MG63 (cell line): Measurements from ENCODE around the gene PRAMEF2. TPM values are rescaled to one million over a fixed set of nuclear protein-coding genes. Genes with fewer than 3 reads are reported as not detected.
"Not testable (repeated sequence)": the region's sequence is repeated elsewhere in the genome, so short reads cannot be mapped to it uniquely, and the experiment has no call there.

Source experiments
- DNase-seq: peaks from one replicate; pipeline ENCODE4 v3.0.0-alpha.2; 2020
- H3K27me3 ChIP-seq: fragments of 250-450 bp; sonication (Bioruptor Pico); 2 replicates; pipeline ENCODE4 v1.5.1; 2020; ENCODE audit warnings: mild to moderate bottlenecking, moderate library complexity
- H3K36me3 ChIP-seq: fragments of 250-450 bp; sonication (Bioruptor Pico); 2 replicates; pipeline ENCODE4 v1.5.1; 2020; ENCODE audit warnings: mild to moderate bottlenecking, moderate library complexity
- H3K4me3 ChIP-seq: fragments of 250-450 bp; sonication (Bioruptor Pico); 2 replicates; pipeline ENCODE4 v1.5.1; 2020; ENCODE audit warnings: mild to moderate bottlenecking, moderate library complexity
- H3K9me3 ChIP-seq: fragments of 250-450 bp; sonication (Bioruptor Pico); 2 replicates; pipeline ENCODE4 v1.5.1; 2020; ENCODE audit warnings: mild to moderate bottlenecking, moderate library complexity
- total RNA-seq: library from RNA; depleted of rRNA; stranded (reverse); fragments of >200 nt; shearing (Covaris generic); gene quantifications from 2 replicates; pipeline ENCODE4 v1.2.3, GENCODE V29; 2014; ENCODE audit warnings: low replicate concordance; rRNA removed

PRAMEF2 gene, protein sequence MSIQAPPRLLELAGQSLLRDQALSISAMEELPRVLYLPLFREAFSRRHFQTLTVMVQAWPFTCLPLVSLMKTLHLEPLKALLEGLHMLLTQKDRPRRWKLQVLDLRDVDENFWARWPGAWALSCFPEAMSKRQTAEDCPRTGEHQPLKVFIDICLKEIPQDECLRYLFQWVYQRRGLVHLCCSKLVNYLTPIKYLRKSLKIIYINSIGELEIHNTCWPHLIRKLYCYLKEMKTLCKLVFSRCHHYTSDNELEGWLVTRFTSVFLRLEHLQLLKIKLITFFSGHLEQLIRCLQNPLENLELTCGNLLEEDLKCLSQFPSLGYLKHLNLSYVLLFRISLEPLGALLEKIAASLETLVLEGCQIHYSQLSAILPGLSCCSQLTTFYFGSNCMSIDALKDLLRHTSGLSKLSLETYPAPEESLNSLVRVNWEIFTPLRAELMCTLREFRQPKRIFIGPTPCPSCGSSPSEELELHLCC
- not detected in 2 replicates for total RNA-seq

DNA sequence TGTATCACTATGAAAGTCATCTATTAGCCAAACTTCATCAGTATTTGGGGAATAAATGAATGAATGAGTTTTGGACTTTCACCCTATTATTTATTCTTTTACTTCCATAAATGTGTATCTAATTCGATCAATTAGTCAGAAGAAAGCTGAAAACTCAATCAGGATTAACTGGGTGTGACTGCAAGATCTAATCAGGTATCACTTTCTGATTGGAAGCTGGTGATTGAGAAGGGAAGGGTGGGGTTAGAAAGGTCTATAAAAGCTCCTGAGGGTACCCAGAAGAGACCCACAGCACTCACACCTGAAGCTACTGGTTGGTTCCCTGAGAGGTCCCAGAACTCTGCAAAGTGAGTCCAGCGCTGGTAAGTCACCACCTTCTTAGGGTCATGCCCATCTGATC, at the start of gene PRAMEF2:
Gene PRAMEF2 (plus strand): TSS at position 301 of the 400 bp plus-strand sequence. CDS start 1,924 bp downstream, outside the sequence.
- not testable (repeated sequence) for H3K36me3 ChIP-seq, H3K27me3 ChIP-seq, H3K4me3 ChIP-seq, H3K9me3 ChIP-seq, DNase-seq

- H3K9me3 ChIP-seq: peaks cover 1% of the 10 kb centered on the region; the same call in 1 of the 2 replicates
- no peak overlapping the region for H3K4me3 ChIP-seq
- H3K27me3 ChIP-seq: no peaks in the 10 kb centered on the region; the same call in 1 of the 2 replicates
- no peak for DNase-seq
- no peaks in the 10 kb centered on the region for H3K36me3 ChIP-seq
Observed at GRCh38 chr1:12809933-12810332, 47.0 kb upstream of the PRAMEF2 start.

- no peak overlapping the region for H3K4me3 ChIP-seq
- peak; percentile 55 for DNase-seq
- no peaks in the 10 kb centered on the region for H3K9me3 ChIP-seq
- H3K36me3 ChIP-seq: no peaks in the 10 kb centered on the region
- H3K27me3 ChIP-seq: no peaks in the 10 kb centered on the region; the same call in 1 of the 2 replicates
Observed at GRCh38 chr1:12810691-12811408, 46.0 kb upstream of the PRAMEF2 start.

DNA sequence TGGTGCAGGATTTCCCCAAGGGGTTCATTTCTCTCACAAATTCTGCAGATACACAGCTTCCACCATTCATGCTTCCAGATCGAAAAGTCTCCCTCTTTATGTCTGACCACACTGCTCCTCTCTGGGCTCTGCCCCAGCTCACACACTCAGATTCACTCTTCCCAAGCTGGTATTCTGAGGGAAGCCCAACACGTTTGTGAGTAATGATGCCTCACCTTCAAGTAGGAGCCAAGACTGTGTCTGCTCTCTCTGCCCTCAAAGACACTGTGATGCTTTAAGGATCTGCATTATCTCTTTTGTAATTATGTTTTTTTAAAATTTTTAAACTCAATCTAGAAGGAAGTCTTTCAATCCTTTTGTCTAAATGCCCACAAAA, 45.5 kb upstream of the PRAMEF2 start:
- H3K9me3 ChIP-seq: no peaks in the 10 kb centered on the region
- no peaks in the 10 kb centered on the region for H3K36me3 ChIP-seq
- H3K4me3 ChIP-seq: no peak overlapping the region
- no peaks in the 10 kb centered on the region; the same call in 1 of the 2 replicates for H3K27me3 ChIP-seq
- DNase-seq: peak; percentile 64

GRCh38 chr1:12819061-12819460, 37.8 kb upstream of the PRAMEF2 start:
- DNase-seq, H3K27me3 ChIP-seq: not testable (repeated sequence)

DNA sequence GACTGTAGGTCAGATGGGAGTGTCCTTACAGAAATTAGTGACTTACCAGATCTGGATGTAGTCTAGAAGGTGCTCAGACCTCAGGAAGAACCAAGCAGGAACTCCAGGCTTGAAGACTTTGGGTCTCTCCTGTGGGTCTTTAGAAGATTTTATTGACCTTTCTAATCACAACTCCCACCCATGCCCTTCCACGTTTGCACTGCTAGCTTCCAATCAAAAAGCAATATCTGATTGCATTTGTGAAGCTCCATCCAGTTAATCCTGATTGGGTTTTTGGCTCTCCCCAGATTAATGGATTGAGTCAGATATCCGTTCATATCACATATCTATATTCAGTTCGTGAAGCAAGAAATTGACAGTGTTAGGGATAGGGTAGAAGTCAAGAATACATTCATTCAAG, 25.6 kb upstream of the PRAMEF2 start, which contains the start of gene PRAMEF11:
Gene PRAMEF11 (minus strand): TSS at position 101 of the 400 bp plus-strand sequence. CDS start 2,621 bp downstream, outside the sequence.
- H3K27me3 ChIP-seq, H3K9me3 ChIP-seq, H3K36me3 ChIP-seq, H3K4me3 ChIP-seq, DNase-seq: not testable (repeated sequence)

More at GRCh38 chr1:12819061-12819460, 37.8 kb upstream of the PRAMEF2 start:
- not testable (repeated sequence) for H3K9me3 ChIP-seq, H3K4me3 ChIP-seq, H3K36me3 ChIP-seq

DNA sequence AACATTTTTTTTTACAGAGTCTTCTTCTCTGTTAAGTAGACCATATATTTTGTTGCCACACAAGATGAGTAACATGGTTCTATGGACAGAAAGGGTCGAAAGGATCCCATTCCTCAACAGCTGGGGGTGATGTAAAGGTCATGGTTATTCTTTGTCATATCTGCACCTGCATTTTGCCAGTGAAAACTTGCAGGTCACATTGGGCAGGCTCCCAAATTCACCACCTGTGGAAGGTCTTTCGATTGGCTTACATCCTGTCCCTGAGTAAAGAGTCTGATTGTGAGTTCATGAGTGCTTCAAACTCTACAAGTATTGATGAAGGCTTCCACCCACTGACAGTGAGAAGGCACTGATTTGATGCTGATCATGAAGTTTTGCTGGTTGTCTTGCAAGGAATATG, 23.6 kb upstream of the PRAMEF2 start:
- not testable (repeated sequence) for H3K9me3 ChIP-seq, H3K4me3 ChIP-seq, H3K36me3 ChIP-seq, H3K27me3 ChIP-seq, DNase-seq

DNA sequence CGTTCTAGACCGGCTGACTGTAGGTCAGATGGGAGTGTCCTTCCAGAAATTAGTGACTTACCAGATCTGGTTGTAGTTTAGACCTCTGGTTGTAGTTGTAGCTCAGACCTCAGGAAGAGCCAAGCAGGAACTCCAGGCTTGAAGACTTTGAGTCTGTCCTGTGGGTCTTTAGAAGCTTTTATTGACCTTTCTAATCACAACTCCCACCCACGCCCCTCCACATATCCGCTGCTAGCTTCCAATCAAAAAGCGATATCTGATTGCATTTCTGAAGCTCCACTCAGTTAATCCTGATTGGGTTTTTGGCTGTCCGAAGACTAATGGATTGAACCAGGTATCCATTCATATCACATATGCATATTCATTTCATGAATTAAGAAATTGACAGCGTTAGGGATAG, 8.3 kb upstream of the PRAMEF2 start, which contains the start of gene HNRNPCL1:
Gene HNRNPCL1 (minus strand): TSS at position 101 of the 400 bp plus-strand sequence. CDS start 431 bp downstream, outside the sequence.
- not testable (repeated sequence) for H3K4me3 ChIP-seq, DNase-seq, H3K36me3 ChIP-seq, H3K9me3 ChIP-seq, H3K27me3 ChIP-seq

- Histone ChIP-seq H3K27me3 (no peaks in the 10 kb centered on the region), H3K9me3 (no peaks in the 10 kb centered on the region), H3K4me3 (no peak overlapping the region), H3K36me3 (no peaks in the 10 kb centered on the region)
- DNase-seq: peak; percentile 50
Observed at GRCh38 chr1:12851779-12852178, 5.1 kb upstream of the PRAMEF2 start.

GRCh38 chr1:12863131-12863880, 6.4 kb downstream of the PRAMEF2 start:
- not testable (repeated sequence) for H3K9me3 ChIP-seq, H3K4me3 ChIP-seq, DNase-seq, H3K36me3 ChIP-seq, H3K27me3 ChIP-seq

GRCh38 chr1:12878453-12878852, 21.6 kb downstream of the PRAMEF2 start:
- H3K9me3 ChIP-seq, DNase-seq, H3K27me3 ChIP-seq: not testable (repeated sequence)

GRCh38 chr1:12886101-12886500, 29.2 kb downstream of the PRAMEF2 start, which contains the start of gene PRAMEF4:
PRAMEF4 (minus strand) TSS chr1:12886201; CDS start chr1:12883394, 2,807 bp downstream.
- not testable (repeated sequence) for H3K36me3 ChIP-seq, H3K4me3 ChIP-seq, DNase-seq, H3K9me3 ChIP-seq, H3K27me3 ChIP-seq

More at GRCh38 chr1:12878453-12878852, 21.6 kb downstream of the PRAMEF2 start:
- not testable (repeated sequence) for H3K4me3 ChIP-seq, H3K36me3 ChIP-seq

DNA sequence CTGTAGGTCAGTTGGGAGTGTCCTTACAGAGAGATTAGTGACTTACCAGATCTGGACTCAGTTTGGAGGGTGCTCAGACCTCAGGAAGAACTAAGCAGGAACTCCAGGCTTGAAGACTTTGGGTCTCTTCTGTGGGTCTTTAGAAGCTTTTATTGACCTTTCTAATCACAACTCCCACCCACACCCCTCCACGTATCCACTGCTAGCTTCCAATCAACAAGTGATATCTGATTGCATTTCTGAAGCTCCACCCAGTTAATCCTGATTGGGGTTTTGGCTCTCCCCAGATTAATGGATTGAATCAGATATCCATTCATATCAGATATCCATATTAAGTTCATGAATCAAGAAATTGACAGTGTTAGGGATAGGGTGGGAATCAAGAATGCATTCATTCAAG, 41.3 kb downstream of the PRAMEF2 start, which contains the start of gene PRAMEF10:
Gene PRAMEF10 (minus strand): TSS at position 101 of the 400 bp plus-strand sequence. CDS start 2,423 bp downstream, outside the sequence.
- H3K9me3 ChIP-seq, H3K4me3 ChIP-seq, DNase-seq, H3K36me3 ChIP-seq, H3K27me3 ChIP-seq: not testable (repeated sequence)

- not testable (repeated sequence) for H3K27me3 ChIP-seq, DNase-seq, H3K36me3 ChIP-seq, H3K9me3 ChIP-seq, H3K4me3 ChIP-seq
Observed at GRCh38 chr1:12899186-12899585, 42.3 kb downstream of the PRAMEF2 start.

GRCh38 chr1:12903793-12904572, 47.1 kb downstream of the PRAMEF2 start:
- not testable (repeated sequence) for H3K9me3 ChIP-seq, H3K4me3 ChIP-seq, H3K36me3 ChIP-seq, H3K27me3 ChIP-seq, DNase-seq
